ENCODE results near the gene TRIM52. TPM values are rescaled to one million over a fixed set of nuclear protein-coding genes. Genes with fewer than 3 reads are reported as not detected.

Gene TRIM52
- polyA plus RNA-seq, 3 donors, result 25.5 to 48.5 (median 31.8) TPM

- DNase-seq (ENCODE audit: extremely low read depth in 1 of 11, low read depth in 9 of 11, low spot score in 4 of 11), result no peak
Measured at GRCh38 chr5:181265092-181265671, 4.2 kb upstream of the TRIM52 start.

- DNase-seq (ENCODE audit: extremely low read depth in 1 of 11, low read depth in 9 of 11, low spot score in 4 of 11), result no peak
Measured at GRCh38 chr5:181263633-181264032, 2.7 kb upstream of the TRIM52 start.

GRCh38 chr5:181261320-181262049 is 542 bp upstream of the TRIM52 start:
- DNase-seq (ENCODE audit: extremely low read depth in 1 of 11, low read depth in 9 of 11, low spot score in 4 of 11), result peak in 8 of 11 donors; percentile 41 to 63 (median 56)

GRCh38 chr5:181259974-181260719 is 796 bp downstream of the TRIM52 start:
- DNase-seq (ENCODE audit: extremely low read depth in 1 of 11, low read depth in 9 of 11, low spot score in 4 of 11), result no peak

- no peak for DNase-seq (ENCODE audit: extremely low read depth in 1 of 11, low read depth in 9 of 11, low spot score in 4 of 11)
Measured at GRCh38 chr5:181259283-181259682, 1.7 kb downstream of the TRIM52 start.

GRCh38 chr5:181258576-181258975 is 2.4 kb downstream of the TRIM52 start:
- no peak for DNase-seq (ENCODE audit: extremely low read depth in 1 of 11, low read depth in 9 of 11, low spot score in 4 of 11)

GRCh38 chr5:181255836-181256578 is 4.9 kb downstream of the TRIM52 start:
- no peak for DNase-seq (ENCODE audit: extremely low read depth in 1 of 11, low read depth in 9 of 11, low spot score in 4 of 11)

GRCh38 chr5:181255276-181255675 is 5.7 kb downstream of the TRIM52 start:
- no peak for DNase-seq (ENCODE audit: extremely low read depth in 1 of 11, low read depth in 9 of 11, low spot score in 4 of 11)

GRCh38 chr5:181248277-181248676 is 12.7 kb downstream of the TRIM52 start:
- no peak for DNase-seq (ENCODE audit: extremely low read depth in 1 of 11, low read depth in 9 of 11, low spot score in 4 of 11)

- peak in 9 of 11 donors; percentile 71 to 84 (median 78) for DNase-seq (ENCODE audit: extremely low read depth in 1 of 11, low read depth in 9 of 11, low spot score in 4 of 11)
Measured at GRCh38 chr5:181246276-181247049, 14.5 kb downstream of the TRIM52 start.

- no peak for DNase-seq (ENCODE audit: extremely low read depth in 1 of 11, low read depth in 9 of 11, low spot score in 4 of 11)
Measured at GRCh38 chr5:181245427-181246275, 15.3 kb downstream of the TRIM52 start.

- DNase-seq (ENCODE audit: extremely low read depth in 1 of 11, low read depth in 9 of 11, low spot score in 4 of 11), result peak; percentile 81 to 96 (median 92)
Measured at GRCh38 chr5:181243564-181244343, 17.2 kb downstream of the TRIM52 start, which contains the start of gene RACK1. Gene RACK1, minus strand, starts transcription at chr5:181243906. Its CDS starts 106 bp downstream, at chr5:181243800.

GRCh38 chr5:181243018-181243563 is 17.9 kb downstream of the TRIM52 start:
- DNase-seq (ENCODE audit: extremely low read depth in 1 of 11, low read depth in 9 of 11, low spot score in 4 of 11), result no peak

GRCh38 chr5:181242031-181242451 is 18.9 kb downstream of the TRIM52 start:
- no peak for DNase-seq (ENCODE audit: extremely low read depth in 1 of 11, low read depth in 9 of 11, low spot score in 4 of 11)

- no peak for DNase-seq (ENCODE audit: extremely low read depth in 1 of 11, low read depth in 9 of 11, low spot score in 4 of 11)
Measured at GRCh38 chr5:181241393-181241975, 19.5 kb downstream of the TRIM52 start.

- DNase-seq (ENCODE audit: extremely low read depth in 1 of 11, low read depth in 9 of 11, low spot score in 4 of 11), result no peak
Measured at GRCh38 chr5:181239062-181239663, 21.8 kb downstream of the TRIM52 start.
